Measurements from ENCODE around the gene DHRS13.
"Not testable (repeated sequence)": the region's sequence is repeated elsewhere in the genome, so short reads cannot be mapped to it uniquely, and the experiment has no call there.

Gene DHRS13

DNA sequence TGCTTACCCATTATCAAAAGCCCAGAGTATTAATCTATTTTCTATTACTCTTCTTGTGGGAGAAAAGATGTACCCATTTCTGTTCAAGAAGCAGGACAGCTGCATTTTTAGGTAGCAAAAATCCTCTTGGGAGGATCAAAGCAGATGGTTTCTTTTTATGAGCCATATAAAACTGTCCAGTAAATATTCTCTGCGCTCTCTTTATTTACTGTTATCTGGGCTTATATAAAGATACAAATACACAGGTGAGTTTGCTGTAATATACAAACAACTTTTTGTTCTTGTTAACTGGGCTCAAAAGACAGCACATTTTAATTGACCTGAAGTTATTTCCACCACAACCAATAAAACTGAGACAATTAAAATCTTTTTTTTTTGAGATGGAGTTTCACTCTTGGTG, 38.4 kb upstream of the DHRS13 start:
- TF ChIP-seq, protein P1, sequence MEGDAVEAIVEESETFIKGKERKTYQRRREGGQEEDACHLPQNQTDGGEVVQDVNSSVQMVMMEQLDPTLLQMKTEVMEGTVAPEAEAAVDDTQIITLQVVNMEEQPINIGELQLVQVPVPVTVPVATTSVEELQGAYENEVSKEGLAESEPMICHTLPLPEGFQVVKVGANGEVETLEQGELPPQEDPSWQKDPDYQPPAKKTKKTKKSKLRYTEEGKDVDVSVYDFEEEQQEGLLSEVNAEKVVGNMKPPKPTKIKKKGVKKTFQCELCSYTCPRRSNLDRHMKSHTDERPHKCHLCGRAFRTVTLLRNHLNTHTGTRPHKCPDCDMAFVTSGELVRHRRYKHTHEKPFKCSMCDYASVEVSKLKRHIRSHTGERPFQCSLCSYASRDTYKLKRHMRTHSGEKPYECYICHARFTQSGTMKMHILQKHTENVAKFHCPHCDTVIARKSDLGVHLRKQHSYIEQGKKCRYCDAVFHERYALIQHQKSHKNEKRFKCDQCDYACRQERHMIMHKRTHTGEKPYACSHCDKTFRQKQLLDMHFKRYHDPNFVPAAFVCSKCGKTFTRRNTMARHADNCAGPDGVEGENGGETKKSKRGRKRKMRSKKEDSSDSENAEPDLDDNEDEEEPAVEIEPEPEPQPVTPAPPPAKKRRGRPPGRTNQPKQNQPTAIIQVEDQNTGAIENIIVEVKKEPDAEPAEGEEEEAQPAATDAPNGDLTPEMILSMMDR (conservative IDR thresholded peaks at IDR 0.05) = no peak
- H3K27ac ChIP-seq = peak overlapping the region; percentile 100

DNA sequence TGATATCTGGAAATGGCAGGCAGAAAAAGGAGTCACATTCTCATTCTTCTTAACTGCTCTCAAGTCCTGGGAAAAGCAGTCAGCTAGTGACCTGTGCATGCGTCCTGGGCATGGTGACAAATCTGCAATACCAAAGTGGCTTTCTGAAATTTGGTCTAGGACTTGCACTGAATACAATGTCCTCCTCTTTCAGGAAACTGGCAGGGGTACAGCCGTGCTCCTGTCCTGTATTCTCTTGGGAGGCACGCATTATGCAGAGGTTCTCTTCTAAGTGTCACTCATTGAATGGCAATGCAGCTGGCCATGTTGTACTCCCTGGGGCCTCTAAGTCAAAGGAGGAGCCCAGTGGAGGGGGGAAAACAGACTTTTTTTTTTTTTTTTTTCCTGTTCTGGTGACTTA, 37.8 kb upstream of the DHRS13 start:
- peak overlapping the region; percentile 100 for H3K27ac ChIP-seq
- TF ChIP-seq, protein P1 (conservative IDR thresholded peaks at IDR 0.05) = no peak

DNA sequence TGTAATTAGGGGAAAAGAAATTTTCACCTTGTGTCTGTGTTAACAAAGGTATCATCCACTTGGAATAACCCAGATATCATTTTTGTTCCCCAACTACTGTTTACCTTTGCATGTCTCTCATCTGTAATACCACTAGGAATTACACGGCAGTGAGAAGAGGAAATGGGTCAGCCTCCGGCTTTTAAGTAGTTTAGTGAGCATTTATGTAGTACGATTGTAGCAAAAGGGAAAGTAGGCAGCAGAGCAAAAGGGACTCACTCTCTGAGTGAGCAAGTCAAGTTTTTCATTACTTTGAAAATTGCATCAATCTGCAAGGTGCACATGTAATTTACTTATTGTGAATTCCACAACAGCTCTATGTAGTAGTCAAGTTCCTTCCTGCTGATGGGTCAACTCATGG, 37.3 kb upstream of the DHRS13 start:
- H3K27ac ChIP-seq = peak overlapping the region; percentile 100
- TF ChIP-seq, protein P1 (conservative IDR thresholded peaks at IDR 0.05) = no peak

GRCh38 chr17:28938552-28938951, 35.7 kb upstream of the DHRS13 start:
- TF ChIP-seq, protein P1 (conservative IDR thresholded peaks at IDR 0.05) = no peak
- peak overlapping the region; percentile 20 for H3K27ac ChIP-seq

DNA sequence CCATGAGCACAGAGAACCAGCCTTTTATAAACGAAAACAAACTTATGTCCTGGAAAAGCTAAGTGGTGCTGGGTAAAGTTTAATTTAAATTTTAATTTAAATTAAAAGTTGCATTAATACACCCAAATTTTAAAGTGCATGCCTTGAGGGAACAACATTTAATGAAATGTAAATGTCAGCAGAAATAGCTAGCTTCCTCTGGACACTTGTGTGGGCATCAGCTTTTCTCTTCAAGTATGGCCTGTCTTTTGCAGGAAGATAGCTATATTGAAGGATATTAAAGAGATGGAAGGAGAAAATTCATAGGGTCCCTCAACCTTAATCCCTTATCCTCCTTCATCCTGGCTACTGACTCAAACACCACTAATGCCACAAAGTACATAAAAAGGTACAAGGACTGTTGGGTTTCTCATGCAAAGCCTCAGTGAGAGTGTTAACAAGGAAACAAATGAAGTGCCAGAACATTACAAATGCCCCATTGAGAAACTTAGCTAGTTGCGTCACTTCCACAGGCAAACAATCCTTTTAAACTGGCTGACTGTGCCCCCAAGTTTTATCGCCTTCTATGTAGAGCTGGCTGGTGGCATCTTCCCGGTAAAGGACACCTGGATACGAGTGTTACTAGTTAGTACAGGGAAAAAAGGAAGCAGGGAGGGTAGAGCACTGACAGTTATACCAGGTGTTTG, 34.3 kb upstream of the DHRS13 start:
- TF ChIP-seq, protein P1 (conservative IDR thresholded peaks at IDR 0.05) = no peak
- H3K27ac ChIP-seq = peak overlapping the region; percentile 20

GRCh38 chr17:28935744-28936460, 33.0 kb upstream of the DHRS13 start:
- TF ChIP-seq, protein P1 (conservative IDR thresholded peaks at IDR 0.05) = no peak

GRCh38 chr17:28934508-28934907, 31.6 kb upstream of the DHRS13 start:
- H3K27ac ChIP-seq = not testable (repeated sequence)

More at GRCh38 chr17:28935744-28936460, 33.0 kb upstream of the DHRS13 start:
- H3K27ac ChIP-seq = no peak overlapping the region

DNA sequence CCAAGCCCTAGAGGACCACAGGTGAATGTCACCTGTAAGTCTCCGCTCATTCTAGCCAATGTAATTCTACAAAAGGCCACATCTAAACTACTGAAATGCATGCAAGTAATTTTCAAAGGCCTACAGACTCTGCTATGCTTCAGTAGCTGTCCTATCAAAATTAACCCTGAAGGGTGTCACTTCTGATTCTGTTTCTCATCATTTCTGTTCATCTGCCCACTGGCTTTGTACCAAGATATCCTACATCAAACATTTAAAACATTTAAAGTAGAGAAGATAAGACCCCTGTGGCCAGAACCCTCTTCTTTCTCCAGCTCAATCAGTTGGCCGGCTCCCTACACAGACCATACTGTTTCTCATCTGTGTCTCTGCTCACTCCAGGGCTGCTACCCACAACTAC, 26.9 kb upstream of the DHRS13 start:
- TF ChIP-seq, protein P1 (conservative IDR thresholded peaks at IDR 0.05) = 0 out of 2 replicates have a peak, but pooled peaks have one; percentile 15

More for the DNA sequence above, 26.9 kb upstream of the DHRS13 start:
- H3K27ac ChIP-seq = 0 out of 2 replicates have a peak overlapping the region, but pooled peaks have one; percentile 4

Measured in VCaP (cell line).